GM10248 (cell line): ENCODE data around the gene LCN10.
"Not testable (repeated sequence)": the region's sequence is repeated elsewhere in the genome, so short reads cannot be mapped to it uniquely, and the experiment has no call there.

Experiments
- CTCF ChIA-PET: fragments of 300-600 bp; sonication (Branson Sonifier 250); formaldehyde crosslinking; extraction: SDS; loops from one replicate; lab custom pipeline; 2021; ENCODE audit warnings: antibody characterized with exemption; lab: Yijun Ruan, JAX
- POLR2A ChIA-PET: fragments of 350-650 bp; sonication (Branson Sonifier 250); formaldehyde crosslinking; extraction: SDS; loops from one replicate; lab custom pipeline; 2020; ENCODE audit warnings: antibody characterized with exemption; lab: Yijun Ruan, JAX
- DNase-seq: peaks from one replicate; pipeline ENCODE4 v3.0.0; 2012; ENCODE audit errors: extremely low spot score
- TF ChIP-seq, protein P1 (sequence below): IDR thresholded peaks from 2 replicates; pipeline ENCODE4 v1.5.1; 2012; ENCODE audit warnings: mild to moderate bottlenecking, low read depth; ENCODE audit errors: extremely low read depth, missing control alignments, control extremely low read depth

The LCN10 gene

DNA sequence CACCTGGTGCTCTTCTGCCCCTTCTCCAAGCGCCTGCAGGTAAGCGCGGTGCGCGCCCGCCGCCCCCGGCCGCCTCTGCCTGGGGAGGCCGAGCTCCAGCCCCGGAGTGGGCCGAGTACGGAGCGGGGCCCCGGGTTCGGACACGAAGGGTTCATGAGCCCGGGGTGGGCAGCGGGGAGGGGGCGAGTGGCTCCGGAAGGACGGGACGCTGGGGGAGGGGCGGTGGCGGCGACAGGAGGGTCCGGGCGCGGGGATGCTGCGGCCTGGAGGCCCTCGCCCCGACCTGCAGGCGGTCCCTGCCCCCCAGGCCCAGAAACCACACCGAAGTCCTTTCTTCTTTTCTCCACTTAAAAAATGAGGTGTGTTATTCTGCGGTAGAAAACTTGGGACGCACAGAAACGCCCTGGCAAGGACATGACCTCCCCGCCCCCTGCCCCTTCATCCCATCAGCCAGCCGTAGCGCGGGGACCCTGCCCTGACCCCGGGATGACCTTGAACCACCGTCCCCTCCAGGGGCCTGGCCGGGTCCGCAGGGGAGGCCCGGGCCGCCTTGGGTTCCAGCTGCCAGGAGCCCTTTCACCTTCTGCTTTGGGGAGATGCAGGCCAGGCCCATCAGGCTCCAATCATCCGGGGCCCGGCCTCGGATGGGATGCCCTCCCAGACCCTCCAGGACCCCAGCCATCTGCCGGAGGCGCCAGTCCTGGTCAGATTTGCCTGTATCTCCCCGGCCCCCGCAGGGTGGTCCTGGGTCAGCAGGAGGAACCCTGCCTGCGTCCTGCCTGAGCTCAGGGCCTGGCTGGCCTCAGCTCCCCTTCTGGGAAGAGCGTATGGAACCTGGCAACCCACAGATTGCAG lies 29.8 kb downstream of the LCN10 start:
- TF ChIP-seq, protein P1, sequence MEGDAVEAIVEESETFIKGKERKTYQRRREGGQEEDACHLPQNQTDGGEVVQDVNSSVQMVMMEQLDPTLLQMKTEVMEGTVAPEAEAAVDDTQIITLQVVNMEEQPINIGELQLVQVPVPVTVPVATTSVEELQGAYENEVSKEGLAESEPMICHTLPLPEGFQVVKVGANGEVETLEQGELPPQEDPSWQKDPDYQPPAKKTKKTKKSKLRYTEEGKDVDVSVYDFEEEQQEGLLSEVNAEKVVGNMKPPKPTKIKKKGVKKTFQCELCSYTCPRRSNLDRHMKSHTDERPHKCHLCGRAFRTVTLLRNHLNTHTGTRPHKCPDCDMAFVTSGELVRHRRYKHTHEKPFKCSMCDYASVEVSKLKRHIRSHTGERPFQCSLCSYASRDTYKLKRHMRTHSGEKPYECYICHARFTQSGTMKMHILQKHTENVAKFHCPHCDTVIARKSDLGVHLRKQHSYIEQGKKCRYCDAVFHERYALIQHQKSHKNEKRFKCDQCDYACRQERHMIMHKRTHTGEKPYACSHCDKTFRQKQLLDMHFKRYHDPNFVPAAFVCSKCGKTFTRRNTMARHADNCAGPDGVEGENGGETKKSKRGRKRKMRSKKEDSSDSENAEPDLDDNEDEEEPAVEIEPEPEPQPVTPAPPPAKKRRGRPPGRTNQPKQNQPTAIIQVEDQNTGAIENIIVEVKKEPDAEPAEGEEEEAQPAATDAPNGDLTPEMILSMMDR = no peak
- ChIA-PET CTCF (interaction anchor here (1.7 to 7.7 kb wide), 2 partner anchors 10 to 16 kb away, joined by 4 to 49 read pairs; no protein-coding TSS in a partner anchor), POLR2A (interaction anchor here (3.9 kb wide), 1 partner anchor 14 kb away, joined by 36 read pairs; no protein-coding TSS in a partner anchor)
- no peak for DNase-seq

DNA sequence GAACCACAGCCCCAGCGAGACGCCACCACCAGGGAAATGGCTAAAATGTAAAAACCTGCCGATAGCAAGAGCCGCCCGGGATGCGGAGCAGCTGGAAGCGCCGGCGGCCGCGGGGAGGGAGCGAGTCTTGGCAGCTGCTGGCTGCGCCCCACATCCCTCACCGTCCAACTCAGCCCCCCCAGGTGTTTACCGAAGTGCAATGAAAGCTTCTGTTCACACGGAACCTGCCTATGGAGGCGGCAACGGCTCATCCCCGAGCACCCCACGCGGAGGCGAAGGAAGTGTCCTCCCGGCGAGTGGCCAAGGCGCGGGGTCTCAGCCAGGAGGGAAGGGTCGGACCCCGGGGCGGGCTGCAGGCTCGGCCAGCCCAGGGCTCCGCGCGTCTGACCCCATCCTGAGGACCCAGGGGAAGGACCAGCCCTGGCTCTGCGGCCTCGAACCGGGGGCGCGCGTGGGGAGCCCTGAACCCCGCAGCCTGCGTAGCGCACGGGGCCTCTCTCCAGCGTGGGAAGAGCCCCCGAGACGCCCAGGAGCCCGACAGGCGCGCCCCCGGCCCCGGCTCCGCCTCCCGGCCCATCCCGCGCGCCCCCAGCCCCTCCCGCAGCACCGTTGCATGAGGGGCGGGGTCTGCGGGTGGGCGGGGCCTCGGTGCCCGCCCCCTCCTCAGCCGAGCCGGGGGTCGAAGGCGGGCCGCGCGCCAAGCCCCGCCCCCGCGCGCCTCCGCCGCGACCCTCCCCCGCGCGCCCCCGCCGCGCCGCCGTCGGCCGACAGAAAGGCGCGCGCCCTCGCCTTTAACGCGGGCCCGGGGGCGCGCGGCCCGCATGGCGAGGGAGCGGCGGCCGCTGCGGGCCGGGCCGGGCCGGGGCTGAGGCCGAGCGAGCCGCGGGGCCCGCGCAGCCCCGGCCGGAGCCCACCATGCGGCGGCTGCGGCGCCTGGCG lies 30.7 kb downstream of the LCN10 start, which contains the start of gene DIPK1B:
TSS of gene DIPK1B (plus strand) at position 822 of the 939 bp plus-strand sequence. CDS start at position 916, 94 bp downstream.
- POLR2A ChIA-PET = no interaction called here
- CTCF ChIA-PET = no interaction called here
- DNase-seq = no peak
- TF ChIP-seq, protein P1 = no peak

DNA sequence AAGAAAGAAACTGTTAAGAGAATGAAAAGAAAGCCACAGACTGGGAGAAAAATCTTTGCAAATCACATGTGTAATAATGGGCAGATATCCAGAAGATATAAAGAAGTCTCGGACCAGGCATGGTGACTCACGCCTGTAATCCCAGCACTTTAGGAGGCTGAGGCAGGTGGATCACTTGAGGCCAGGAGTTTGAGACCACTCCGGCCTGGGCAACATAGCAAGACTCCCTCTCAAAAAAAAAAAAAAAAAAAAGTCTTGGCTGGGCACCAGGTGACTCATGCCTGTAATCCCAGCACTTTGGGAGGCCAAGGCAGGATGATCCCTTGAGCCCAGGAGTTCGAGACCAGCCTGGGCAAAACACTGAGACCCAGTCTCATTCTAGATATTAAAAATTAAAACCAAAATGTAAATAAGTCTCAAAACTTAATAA lies 31.5 kb downstream of the LCN10 start:
- DNase-seq, POLR2A ChIA-PET, CTCF ChIA-PET: not testable (repeated sequence)

DNA sequence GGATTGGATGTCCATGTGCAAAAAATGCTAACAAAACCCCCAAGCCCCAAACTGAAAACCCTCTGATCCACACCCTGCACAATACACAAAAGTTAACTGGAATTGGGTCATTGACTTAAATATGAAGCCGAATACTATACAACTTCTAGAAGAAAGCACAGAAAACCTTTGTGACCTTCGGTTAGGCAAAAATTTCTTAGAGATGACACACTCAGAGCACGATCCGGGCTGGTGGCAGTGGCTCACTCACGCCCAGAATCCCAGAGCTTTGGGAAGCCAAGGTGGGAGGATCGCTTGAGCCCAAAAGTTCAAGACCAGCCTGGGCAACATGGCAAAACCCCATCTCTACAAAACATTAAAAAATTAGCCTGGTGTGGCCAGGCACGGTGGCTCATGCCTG lies 32.2 kb downstream of the LCN10 start:
- TF ChIP-seq, protein P1 = no peak
- POLR2A ChIA-PET = no interaction called here
- no peak for DNase-seq
- CTCF ChIA-PET = no interaction called here

DNA sequence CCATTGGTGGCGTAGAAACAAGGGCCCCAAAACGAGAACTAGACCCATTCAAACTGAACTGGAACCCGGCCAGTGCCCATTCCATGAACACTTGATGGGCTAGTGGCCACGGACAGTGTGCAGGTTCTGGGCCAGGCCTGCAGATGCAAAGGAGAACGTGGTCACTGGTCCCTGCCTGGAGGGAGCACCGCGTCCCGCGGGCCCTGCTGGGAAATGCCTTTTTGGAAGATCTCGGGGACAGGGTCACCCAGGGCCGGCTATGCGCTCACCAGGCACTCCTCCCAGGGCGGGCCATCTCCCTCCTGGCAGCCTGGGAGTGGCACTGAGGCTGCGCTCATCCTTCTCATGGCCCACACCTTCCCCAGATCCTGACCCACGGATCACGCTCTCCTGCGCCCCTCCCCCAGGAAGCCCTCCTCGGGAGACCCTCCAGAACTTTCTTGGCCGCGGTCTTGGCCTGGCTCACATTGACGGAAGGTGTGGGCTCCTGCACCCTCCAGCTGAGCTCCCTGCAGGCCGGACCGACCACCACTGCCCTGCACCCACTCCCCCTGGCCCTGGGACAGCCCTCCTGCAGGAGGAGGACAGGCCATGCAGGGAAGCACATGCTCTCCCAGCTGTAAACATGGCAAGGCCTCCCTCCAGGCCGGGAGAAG lies 33.2 kb downstream of the LCN10 start:
- POLR2A ChIA-PET = no interaction called here

DNA sequence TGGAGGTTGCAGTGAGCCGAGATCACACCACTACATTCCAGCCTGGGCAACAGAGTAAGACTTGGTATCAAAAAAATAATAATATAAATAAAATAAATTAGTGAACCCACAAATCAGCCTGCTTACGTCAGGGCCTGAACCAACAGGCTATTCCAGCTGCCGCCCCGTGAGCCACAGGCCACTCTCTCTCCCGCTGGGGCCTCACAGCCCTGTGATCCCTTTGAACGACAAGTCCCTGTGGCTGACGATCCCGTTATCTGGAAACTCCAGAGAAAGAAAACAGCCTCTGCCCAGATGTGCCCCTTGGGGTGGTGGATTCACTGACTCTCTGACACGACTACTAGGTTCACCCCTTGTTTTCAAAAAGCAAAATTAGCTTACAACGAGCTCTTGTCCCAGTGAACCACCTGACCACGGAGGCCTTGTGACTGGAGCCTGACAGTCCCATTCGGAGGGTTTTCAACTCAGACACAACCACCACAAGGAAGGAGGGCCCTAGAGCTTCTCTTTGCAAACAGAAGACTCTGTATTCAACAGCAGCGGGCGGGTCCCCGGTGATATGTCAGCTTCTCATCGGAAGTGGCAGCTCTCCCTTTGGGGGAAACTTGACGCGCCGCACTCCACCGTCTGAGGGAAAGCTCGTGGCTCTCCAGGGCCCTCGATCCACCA lies 34.8 kb downstream of the LCN10 start:
- ChIA-PET CTCF (interaction anchor here (1.1 to 2.7 kb wide), 2 partner anchors 10 to 20 kb away, joined by 3 to 16 read pairs; no protein-coding TSS in a partner anchor), POLR2A (no interaction called here)
- DNase-seq = no peak
- TF ChIP-seq, protein P1 = no peak

More for the DNA sequence above, 33.2 kb downstream of the LCN10 start:
- no peak for DNase-seq
- TF ChIP-seq, protein P1 = no peak
- CTCF ChIA-PET = no interaction called here
